HCT116 (cell line): ENCODE data around the gene MYORG. TPM values are rescaled to one million over a fixed set of nuclear protein-coding genes. Genes with fewer than 3 reads are reported as not detected.

Experiments
- ATAC-seq: fragments of 200-7000 bp; cut with Tn5 transposase; 2 replicates; pipeline ENCODE4 v1.9.1; 2020; ENCODE audit warnings: mild to moderate bottlenecking, moderate library complexity
- BruUV-seq: library from RNA; stranded (reverse); fragments of 400-500 nt; replicated peaks from 2 replicates; lab custom pipeline; 2021; lab: Mats Ljungman, UMichigan
- CTCF ChIA-PET: fragments of 300-600 bp; sonication (Branson Sonifier 250); formaldehyde crosslinking; loops from one replicate; lab custom pipeline; 2021; ENCODE audit warnings: antibody characterized with exemption; lab: Charles Lee
- POLR2A ChIA-PET: fragments of 300-600, 350-600 bp; sonication (Branson Sonifier 250); formaldehyde crosslinking; loops from one replicate; lab custom pipeline; 2021; ENCODE audit warnings: antibody characterized with exemption; lab: Charles Lee
- RAD21 ChIA-PET, 2 experiments: fragments of 300-600 bp; sonication (Branson Sonifier 250); formaldehyde crosslinking; loops; one replicate each; lab custom pipeline; 2023; ENCODE audit warnings: low total read pairs in 2 of 2; ENCODE audit not compliant: uncharacterized antibody in 2 of 2, unreplicated experiment in 2 of 2, low non-redundant PET in 1 of 2; lab: Charles Lee
- DNase-seq: peaks from one replicate; pipeline ENCODE4 v3.0.0-alpha.2; 2010; ENCODE audit warnings: low read depth, low spot score
- H2AFZ ChIP-seq: fragments of 200-600 bp; shearing (Covaris generic), sonication (generic); 2 replicates; pipeline ENCODE4 v1.6.1; 2017; ENCODE audit warnings: low read depth, mixed run types, mixed read lengths, antibody characterized with exemption, low read length; ENCODE audit not compliant: poor library complexity, severe bottlenecking
- H3K27ac ChIP-seq: 2 replicates; pipeline ENCODE4 v1.5.1; 2012; ENCODE audit warnings: low read depth, low read length
- H3K27me3 ChIP-seq: fragments of 200-600 bp; sonication (generic); 2 replicates; pipeline ENCODE4 v1.6.1; 2016; ENCODE audit warnings: mixed run types, low read length, mixed read lengths; ENCODE audit not compliant: insufficient read depth
- H3K36me3 ChIP-seq, 2 experiments: fragments of 200-500 bp in 1 of 2; fragments of 200-600 bp in 1 of 2; sonication (Bioruptor generic) in 1 of 2; sonication (generic) in 1 of 2; 2 replicates each; pipeline versions ENCODE4 v1.5.1 to v1.6.1; 2014 to 2016; ENCODE audit warnings: low read length in 2 of 2, inconsistent platforms in 1 of 2, mixed read lengths in 1 of 2, mixed run types in 1 of 2; ENCODE audit not compliant: insufficient read depth in 2 of 2, control insufficient read depth in 1 of 2
- H3K4me1 ChIP-seq, 2 experiments: fragments of 200-600 bp in 1 of 2; sonication (generic) in 1 of 2; 2 replicates each; pipeline versions ENCODE4 v1.5.1 to v1.6.1; 2012 to 2017; ENCODE audit warnings: low read length in 2 of 2, inconsistent platforms in 1 of 2, mild to moderate bottlenecking in 1 of 2, mixed read lengths in 1 of 2, mixed run types in 1 of 2, moderate library complexity in 1 of 2; ENCODE audit not compliant: insufficient read depth in 2 of 2, control insufficient read depth in 1 of 2
- H3K4me2 ChIP-seq: fragments of 200-600 bp; sonication (generic); 2 replicates; pipeline ENCODE4 v1.6.1; 2017; ENCODE audit warnings: mixed run types, low read length, mixed read lengths
- H3K4me3 ChIP-seq, 2 experiments: fragments of 200-600 bp in 1 of 2; sonication (generic) in 1 of 2; replicated peaks in 1 of 2; 2 replicates each; pipeline ENCODE4 v1.5.1; 2011 to 2016; ENCODE audit warnings: low read length in 2 of 2, control low read depth in 1 of 2, low read depth in 1 of 2, mild to moderate bottlenecking in 1 of 2, mixed read lengths in 1 of 2, mixed run types in 1 of 2
- H3K79me2 ChIP-seq: fragments of 200-600 bp; sonication (generic); 2 replicates; pipeline ENCODE4 v1.6.1; 2017; ENCODE audit warnings: mild to moderate bottlenecking, mixed run types, low read length, moderate library complexity, mixed read lengths; ENCODE audit not compliant: insufficient read depth
- H3K9ac ChIP-seq: fragments of 200-600 bp; sonication (generic); 2 replicates; pipeline ENCODE4 v1.6.1; 2016; ENCODE audit warnings: low read length, mixed read lengths
- H3K9me2 ChIP-seq: fragments of 200-600 bp; sonication (generic), shearing (Covaris generic); 2 replicates; pipeline ENCODE4 v1.6.1; 2017; ENCODE audit warnings: mixed run types, mild to moderate bottlenecking, moderate library complexity; ENCODE audit not compliant: insufficient read depth
- H3K9me3 ChIP-seq, 2 experiments: fragments of 200-500 bp in 1 of 2; fragments of 200-600 bp in 1 of 2; sonication (Bioruptor generic) in 1 of 2; sonication (generic) in 1 of 2; 2 replicates each; pipeline ENCODE4 v1.6.1; 2014 to 2017; ENCODE audit warnings: low read length in 2 of 2, mixed read lengths in 2 of 2, inconsistent platforms in 1 of 2, low read depth in 1 of 2, mild to moderate bottlenecking in 1 of 2, mixed run types in 1 of 2, moderate library complexity in 1 of 2; ENCODE audit not compliant: control insufficient read depth in 1 of 2, insufficient read depth in 1 of 2
- H4K20me1 ChIP-seq: fragments of 200-600 bp; sonication (generic), shearing (Covaris generic); 2 replicates; pipeline ENCODE4 v1.6.1; 2017; ENCODE audit warnings: mixed run types, mild to moderate bottlenecking, moderate library complexity; ENCODE audit not compliant: insufficient read depth
- CEBPB ChIP-seq: IDR thresholded peaks from 2 replicates; pipeline ENCODE4 v1.6.1; 2012; ENCODE audit warnings: low read depth
- CTCF ChIP-seq, 3 experiments: fragments of 200-600 bp in 1 of 3; sonication (generic) in 1 of 3; IDR thresholded peaks in 2 of 3; conservative IDR thresholded peaks in 1 of 3; 2 replicates each; pipeline ENCODE4 v1.5.1; 2012 to 2017; ENCODE audit warnings: low read depth in 2 of 3, low read length in 2 of 3, antibody characterized with exemption in 1 of 3, borderline replicate concordance in 1 of 3, control low read depth in 1 of 3, mild to moderate bottlenecking in 1 of 3, mixed read lengths in 1 of 3, mixed run types in 1 of 3, moderate library complexity in 1 of 3; ENCODE audit not compliant: insufficient read depth in 1 of 3
- EZH2phosphoT487 ChIP-seq: fragments of 200-600 bp; IDR thresholded peaks from 2 replicates; pipeline ENCODE4 v1.6.1; 2018; ENCODE audit warnings: antibody characterized with exemption, borderline replicate concordance
- POLR2A ChIP-seq: IDR thresholded peaks from 2 replicates; pipeline ENCODE4 v1.7.0; 2011; ENCODE audit warnings: borderline replicate concordance; ENCODE audit not compliant: insufficient read depth, insufficient read length; ENCODE audit errors: extremely low read depth
- SIN3A ChIP-seq: IDR thresholded peaks from 2 replicates; pipeline ENCODE4 v1.6.1; 2012; ENCODE audit warnings: low read depth
- SP1 ChIP-seq: IDR thresholded peaks from 2 replicates; pipeline ENCODE4 v1.6.1; 2012; ENCODE audit warnings: low read depth
- SRF ChIP-seq: IDR thresholded peaks from 2 replicates; pipeline ENCODE4 v1.6.1; 2012; ENCODE audit warnings: low read depth
- TCF7L2 ChIP-seq: IDR thresholded peaks from 2 replicates; pipeline ENCODE4 v1.7.0; 2011; ENCODE audit warnings: borderline replicate concordance, inconsistent platforms; ENCODE audit not compliant: insufficient read depth, insufficient read length; ENCODE audit errors: extremely low read depth
- intact Hi-C: fragments of 100-400 bp; cut with micrococcal nuclease; formaldehyde crosslinking; loops from 2 replicates; pipeline ENCODE4 v1.10.0; 2022
- total RNA-seq: library from RNA; stranded (reverse); gene quantifications from one replicate; pipeline ENCODE4 v1.2.1, GENCODE V29; 2021; ENCODE audit not compliant: unreplicated experiment

Gene MYORG
- total RNA-seq, 1 experiment from 2014 or later, result 8.5 TPM

- H2AFZ ChIP-seq, result no peak overlapping the region
- H3K9ac ChIP-seq, result no peak overlapping the region
- ChIA-PET CTCF (no interaction called here), POLR2A (no interaction called here), RAD21 (no interaction called here)
- TF ChIP-seq SRF (no peak), SIN3A (no peak), TCF7L2 (no peak), POLR2A (no peak), CEBPB (no peak), EZH2phosphoT487 (no peak), SP1 (no peak), CTCF (IDR thresholded peaks at IDR 0.05 in 2 of 3, conservative IDR thresholded peaks at IDR 0.05 in 1 of 3; ENCODE audit: borderline replicate concordance in 1 of 3, insufficient read depth in 1 of 3, low read depth in 2 of 3, low read length in 2 of 3) (no peak)
- BruUV-seq, result no TSS peak
- ATAC-seq, result no peak
- peaks cover 0 to 11% of the 10 kb centered on the region in 2 experiments; a peak in 2 of 4 replicates for H3K4me1 ChIP-seq
- H3K9me2 ChIP-seq, result no peaks in the 10 kb centered on the region
- intact Hi-C loops, result no loop called here
- no peak overlapping the region for H3K4me2 ChIP-seq
- H4K20me1 ChIP-seq, result no peaks in the 10 kb centered on the region
- no peaks in the 10 kb centered on the region for H3K27me3 ChIP-seq
- H3K79me2 ChIP-seq, result no peaks in the 10 kb centered on the region
- no peak overlapping the region for H3K4me3 ChIP-seq
- no peaks in the 10 kb centered on the region for H3K9me3 ChIP-seq
- no peak for DNase-seq
- no peak overlapping the region for H3K27ac ChIP-seq
- peaks cover 0 to 2% of the 10 kb centered on the region in 2 experiments; a peak in 1 of 4 replicates for H3K36me3 ChIP-seq
These were observed 19.8 kb upstream of the MYORG start for GRCh38 chr9:34396276-34397214.
